ENCODE measurements around the gene CALN1.

- TF ChIP-seq POLR2AphosphoS5 (IDR thresholded peaks at IDR 0.05; ENCODE audit: low read depth, low read length) = no peak
- TF ChIP-seq, protein P1, sequence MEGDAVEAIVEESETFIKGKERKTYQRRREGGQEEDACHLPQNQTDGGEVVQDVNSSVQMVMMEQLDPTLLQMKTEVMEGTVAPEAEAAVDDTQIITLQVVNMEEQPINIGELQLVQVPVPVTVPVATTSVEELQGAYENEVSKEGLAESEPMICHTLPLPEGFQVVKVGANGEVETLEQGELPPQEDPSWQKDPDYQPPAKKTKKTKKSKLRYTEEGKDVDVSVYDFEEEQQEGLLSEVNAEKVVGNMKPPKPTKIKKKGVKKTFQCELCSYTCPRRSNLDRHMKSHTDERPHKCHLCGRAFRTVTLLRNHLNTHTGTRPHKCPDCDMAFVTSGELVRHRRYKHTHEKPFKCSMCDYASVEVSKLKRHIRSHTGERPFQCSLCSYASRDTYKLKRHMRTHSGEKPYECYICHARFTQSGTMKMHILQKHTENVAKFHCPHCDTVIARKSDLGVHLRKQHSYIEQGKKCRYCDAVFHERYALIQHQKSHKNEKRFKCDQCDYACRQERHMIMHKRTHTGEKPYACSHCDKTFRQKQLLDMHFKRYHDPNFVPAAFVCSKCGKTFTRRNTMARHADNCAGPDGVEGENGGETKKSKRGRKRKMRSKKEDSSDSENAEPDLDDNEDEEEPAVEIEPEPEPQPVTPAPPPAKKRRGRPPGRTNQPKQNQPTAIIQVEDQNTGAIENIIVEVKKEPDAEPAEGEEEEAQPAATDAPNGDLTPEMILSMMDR (IDR thresholded peaks at IDR 0.05) = no peak
- TF ChIP-seq TCF7L2 (IDR thresholded peaks at IDR 0.05; ENCODE audit: low read depth, low read length) = no peak
- no peak for TF ChIP-seq SIN3A (IDR thresholded peaks at IDR 0.05; ENCODE audit: borderline replicate concordance, insufficient read depth, low read depth, low read length)
Observed at GRCh38 chr7:71795410-71795809, 616.7 kb downstream of the CALN1 start.

All from Panc1 (cell line).